ENCODE data around the gene SLC35F6. TPM values are rescaled to one million over a fixed set of nuclear protein-coding genes. Genes with fewer than 3 reads are reported as not detected.

The SLC35F6 gene
- total RNA-seq, 1 donor from 2014 or later, result 5.6 TPM

GRCh38 chr2:26722911-26723310, 41.2 kb upstream of the SLC35F6 start:
- TF ChIP-seq CTCF (IDR thresholded peaks at IDR 0.05) (no peak), EZH2 (IDR thresholded peaks at IDR 0.05) (no peak), EZH2phosphoT487 (IDR thresholded peaks at IDR 0.05) (no peak)
- H3K4me2 ChIP-seq, result no peak overlapping the region
- H3K9me3 ChIP-seq (ENCODE audit: low read depth), result no peaks in the 10 kb centered on the region
- no peak overlapping the region for H3K27ac Mint-ChIP-seq
- H3K9ac ChIP-seq, result no peak overlapping the region
- peaks cover 13% of the 10 kb centered on the region for H3K4me1 Mint-ChIP-seq
- H4K20me1 ChIP-seq (ENCODE audit: low read depth), result no peaks in the 10 kb centered on the region
- peaks cover 10% of the 10 kb centered on the region for H3K27me3 Mint-ChIP-seq (ENCODE audit: insufficient read depth, low read depth)
- H2AFZ ChIP-seq (replicated peaks), result no peak overlapping the region
- peaks cover 5% of the 10 kb centered on the region for H3K4me1 ChIP-seq
- no peak overlapping the region for H3K4me3 Mint-ChIP-seq
- H3K79me2 ChIP-seq (ENCODE audit: low read depth), result no peaks in the 10 kb centered on the region
- no peaks in the 10 kb centered on the region for H3F3A ChIP-seq (ENCODE audit: low read depth)
- no peak for DNase-seq (ENCODE audit: low spot score)
- no peak overlapping the region for H3K4me3 ChIP-seq
- no peaks in the 10 kb centered on the region for H3K36me3 ChIP-seq
- H3K27me3 ChIP-seq, result no peaks in the 10 kb centered on the region
- H3K27ac ChIP-seq, result no peak overlapping the region
- H3K36me3 Mint-ChIP-seq, result no peaks in the 10 kb centered on the region
- no peaks in the 10 kb centered on the region for H3K9me3 Mint-ChIP-seq

GRCh38 chr2:26723475-26723874, 40.6 kb upstream of the SLC35F6 start:
- no peak overlapping the region for H3K4me2 ChIP-seq
- H3K9me3 Mint-ChIP-seq, result no peaks in the 10 kb centered on the region
- no peak overlapping the region for H3K4me3 ChIP-seq
- no peaks in the 10 kb centered on the region for H3K36me3 ChIP-seq
- H3K9ac ChIP-seq, result no peak overlapping the region
- DNase-seq (ENCODE audit: low spot score), result no peak
- H3K79me2 ChIP-seq (ENCODE audit: low read depth), result no peaks in the 10 kb centered on the region
- no peak overlapping the region for H2AFZ ChIP-seq (replicated peaks)
- no peak overlapping the region for H3K27ac ChIP-seq
- H3K4me1 Mint-ChIP-seq, result peaks cover 13% of the 10 kb centered on the region
- H3K27me3 ChIP-seq, result no peaks in the 10 kb centered on the region
- H4K20me1 ChIP-seq (ENCODE audit: low read depth), result no peaks in the 10 kb centered on the region
- no peak overlapping the region for H3K27ac Mint-ChIP-seq
- H3K36me3 Mint-ChIP-seq, result no peaks in the 10 kb centered on the region
- H3K4me3 Mint-ChIP-seq, result no peak overlapping the region
- H3K27me3 Mint-ChIP-seq (ENCODE audit: insufficient read depth, low read depth), result peaks cover 10% of the 10 kb centered on the region
- peaks cover 5% of the 10 kb centered on the region for H3K4me1 ChIP-seq
- H3K9me3 ChIP-seq (ENCODE audit: low read depth), result no peaks in the 10 kb centered on the region
- no peak for TF ChIP-seq EZH2 (IDR thresholded peaks at IDR 0.05)
- no peak for TF ChIP-seq CTCF (IDR thresholded peaks at IDR 0.05)
- TF ChIP-seq EZH2phosphoT487 (IDR thresholded peaks at IDR 0.05), result no peak
- H3F3A ChIP-seq (ENCODE audit: low read depth), result no peaks in the 10 kb centered on the region

- Mint-ChIP-seq H3K9me3 (no peaks in the 10 kb centered on the region), H3K27ac (peak overlapping the region; percentile 64), H3K4me1 (peaks cover 13% of the 10 kb centered on the region)
Observed at GRCh38 chr2:26723991-26724750, 39.9 kb upstream of the SLC35F6 start.

More at GRCh38 chr2:26723991-26724750, 39.9 kb upstream of the SLC35F6 start:
- H4K20me1 ChIP-seq (ENCODE audit: low read depth), result no peaks in the 10 kb centered on the region
- H3K36me3 ChIP-seq, result no peaks in the 10 kb centered on the region
- Mint-ChIP-seq H3K36me3 (no peaks in the 10 kb centered on the region), H3K27me3 (ENCODE audit: insufficient read depth, low read depth) (peaks cover 8% of the 10 kb centered on the region), H3K4me3 (no peak overlapping the region)
- H3K9ac ChIP-seq, result no peak overlapping the region
- no peak for DNase-seq (ENCODE audit: low spot score)
- no peaks in the 10 kb centered on the region for H3F3A ChIP-seq (ENCODE audit: low read depth)
- H3K4me1 ChIP-seq, result peaks cover 5% of the 10 kb centered on the region
- H3K27ac ChIP-seq, result no peak overlapping the region
- no peaks in the 10 kb centered on the region for H3K79me2 ChIP-seq (ENCODE audit: low read depth)
- TF ChIP-seq EZH2phosphoT487 (IDR thresholded peaks at IDR 0.05), result no peak
- no peak for TF ChIP-seq CTCF (IDR thresholded peaks at IDR 0.05)
- TF ChIP-seq EZH2 (IDR thresholded peaks at IDR 0.05), result no peak
- H2AFZ ChIP-seq (replicated peaks), result no peak overlapping the region
- H3K4me3 ChIP-seq, result no peak overlapping the region
- H3K4me2 ChIP-seq, result no peak overlapping the region
- H3K9me3 ChIP-seq (ENCODE audit: low read depth), result no peaks in the 10 kb centered on the region
- H3K27me3 ChIP-seq, result no peaks in the 10 kb centered on the region
